HG03135 (cell line): ENCODE data around the gene THEMIS.
"Not testable (repeated sequence)": the region's sequence is repeated elsewhere in the genome, so short reads cannot be mapped to it uniquely, and the experiment has no call there.

Experiments used
- ATAC-seq: cut with Tn5 transposase; IDR thresholded peaks from one replicate; pipeline ENCODE4 v1.9.1; 2021; ENCODE audit warnings: mild to moderate bottlenecking, moderate library complexity; ENCODE audit not compliant: unreplicated experiment

Gene THEMIS

GRCh38 chr6:127738423-127738822, 162.4 kb downstream of the THEMIS start:
- ATAC-seq: no peak

- no peak for ATAC-seq
These were observed 163.1 kb downstream of the THEMIS start for GRCh38 chr6:127737768-127738167.

GRCh38 chr6:127737009-127737486, 163.8 kb downstream of the THEMIS start:
- ATAC-seq: peak; percentile 90

GRCh38 chr6:127732927-127733326, 167.9 kb downstream of the THEMIS start:
- ATAC-seq: no peak

GRCh38 chr6:127727260-127727953, 173.5 kb downstream of the THEMIS start:
- ATAC-seq: no peak

- ATAC-seq: no peak
These were observed 175.0 kb downstream of the THEMIS start for GRCh38 chr6:127725821-127726220.

GRCh38 chr6:127718694-127719093, 182.2 kb downstream of the THEMIS start:
- no peak for ATAC-seq

- ATAC-seq: no peak
These were observed 183.5 kb downstream of the THEMIS start for GRCh38 chr6:127717384-127717783.

- no peak for ATAC-seq
These were observed 184.4 kb downstream of the THEMIS start for GRCh38 chr6:127716465-127716864.

- ATAC-seq: no peak
These were observed 190.2 kb downstream of the THEMIS start for GRCh38 chr6:127710668-127711067.

- ATAC-seq: no peak
These were observed 194.6 kb downstream of the THEMIS start for GRCh38 chr6:127706216-127706615.

- no peak for ATAC-seq
These were observed 205.8 kb downstream of the THEMIS start for GRCh38 chr6:127695108-127695507.

GRCh38 chr6:127691146-127691545, 209.7 kb downstream of the THEMIS start:
- ATAC-seq: no peak

- ATAC-seq: no peak
These were observed 210.3 kb downstream of the THEMIS start for GRCh38 chr6:127690588-127690987.

GRCh38 chr6:127690092-127690491, 210.8 kb downstream of the THEMIS start:
- no peak for ATAC-seq

- not testable (repeated sequence) for ATAC-seq
These were observed 213.4 kb downstream of the THEMIS start for GRCh38 chr6:127687490-127687889.

GRCh38 chr6:127686084-127686483, 214.8 kb downstream of the THEMIS start:
- ATAC-seq: no peak

GRCh38 chr6:127684501-127684900, 216.4 kb downstream of the THEMIS start:
- ATAC-seq: no peak
